HG03095 (cell line): ENCODE data around the gene SPEF2.
"Not testable (repeated sequence)": the region's sequence is repeated elsewhere in the genome, so short reads cannot be mapped to it uniquely, and the experiment has no call there.

ENCODE experiments used
- ATAC-seq: cut with Tn5 transposase; IDR thresholded peaks from one replicate; pipeline ENCODE4 v1.9.1; 2021; ENCODE audit warnings: moderate library complexity; ENCODE audit not compliant: unreplicated experiment

The SPEF2 gene

GRCh38 chr5:35657877-35658276 is 40.2 kb downstream of the SPEF2 start:
- ATAC-seq = no peak

GRCh38 chr5:35659556-35659955 is 41.9 kb downstream of the SPEF2 start:
- ATAC-seq = no peak

GRCh38 chr5:35660451-35660850 is 42.8 kb downstream of the SPEF2 start:
- no peak for ATAC-seq

- ATAC-seq = no peak
Observed at GRCh38 chr5:35664584-35664983, 46.9 kb downstream of the SPEF2 start.

- ATAC-seq = no peak
Observed at GRCh38 chr5:35665096-35665495, 47.4 kb downstream of the SPEF2 start.

GRCh38 chr5:35668319-35668718 is 50.7 kb downstream of the SPEF2 start:
- no peak for ATAC-seq

- no peak for ATAC-seq
Observed at GRCh38 chr5:35668794-35669193, 51.1 kb downstream of the SPEF2 start.

- no peak for ATAC-seq
Observed at GRCh38 chr5:35671541-35672295, 54.1 kb downstream of the SPEF2 start.

- ATAC-seq = not testable (repeated sequence)
Observed at GRCh38 chr5:35672296-35672655, 54.6 kb downstream of the SPEF2 start.

- no peak for ATAC-seq
Observed at GRCh38 chr5:35672995-35673394, 55.3 kb downstream of the SPEF2 start.

GRCh38 chr5:35674049-35674448 is 56.4 kb downstream of the SPEF2 start:
- ATAC-seq = no peak

- no peak for ATAC-seq
Observed at GRCh38 chr5:35675392-35675791, 57.7 kb downstream of the SPEF2 start.

GRCh38 chr5:35677878-35678277 is 60.2 kb downstream of the SPEF2 start:
- no peak for ATAC-seq

- no peak for ATAC-seq
Observed at GRCh38 chr5:35678661-35679060, 61.0 kb downstream of the SPEF2 start.

- no peak for ATAC-seq
Observed at GRCh38 chr5:35679357-35679756, 61.7 kb downstream of the SPEF2 start.

- ATAC-seq = no peak
Observed at GRCh38 chr5:35681911-35682310, 64.2 kb downstream of the SPEF2 start.

- ATAC-seq = no peak
Observed at GRCh38 chr5:35683466-35683865, 65.8 kb downstream of the SPEF2 start.

GRCh38 chr5:35685161-35685560 is 67.5 kb downstream of the SPEF2 start:
- ATAC-seq = no peak

- no peak for ATAC-seq
Observed at GRCh38 chr5:35687961-35688360, 70.3 kb downstream of the SPEF2 start.

- no peak for ATAC-seq
Observed at GRCh38 chr5:35694481-35694880, 76.8 kb downstream of the SPEF2 start.

- no peak for ATAC-seq
Observed at GRCh38 chr5:35698047-35698808, 80.6 kb downstream of the SPEF2 start.

GRCh38 chr5:35707659-35708058 is 90.0 kb downstream of the SPEF2 start:
- no peak for ATAC-seq
